Measurements from ENCODE around the gene FAM3D.

The FAM3D gene

DNA sequence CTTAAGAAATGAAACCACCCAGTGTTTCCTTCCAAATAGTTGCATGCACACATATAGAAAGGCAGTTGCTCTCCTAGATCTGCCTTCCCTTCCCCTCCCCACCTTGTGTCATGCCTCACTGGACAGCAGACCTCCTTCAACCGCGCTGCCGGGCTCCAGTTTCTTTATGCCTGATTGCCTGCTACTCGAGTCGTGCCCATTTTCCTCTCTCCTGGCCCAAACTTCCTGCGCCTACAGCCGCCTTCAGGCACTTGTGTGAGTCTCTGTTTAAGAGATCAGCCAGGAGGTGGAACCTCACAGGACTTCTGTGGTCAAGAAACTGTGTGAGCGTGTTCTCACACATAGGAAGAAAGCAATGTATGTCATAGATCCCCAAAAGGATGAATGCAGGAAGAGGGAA lies 80.6 kb downstream of the FAM3D start:
- no peak for DNase-seq

DNA sequence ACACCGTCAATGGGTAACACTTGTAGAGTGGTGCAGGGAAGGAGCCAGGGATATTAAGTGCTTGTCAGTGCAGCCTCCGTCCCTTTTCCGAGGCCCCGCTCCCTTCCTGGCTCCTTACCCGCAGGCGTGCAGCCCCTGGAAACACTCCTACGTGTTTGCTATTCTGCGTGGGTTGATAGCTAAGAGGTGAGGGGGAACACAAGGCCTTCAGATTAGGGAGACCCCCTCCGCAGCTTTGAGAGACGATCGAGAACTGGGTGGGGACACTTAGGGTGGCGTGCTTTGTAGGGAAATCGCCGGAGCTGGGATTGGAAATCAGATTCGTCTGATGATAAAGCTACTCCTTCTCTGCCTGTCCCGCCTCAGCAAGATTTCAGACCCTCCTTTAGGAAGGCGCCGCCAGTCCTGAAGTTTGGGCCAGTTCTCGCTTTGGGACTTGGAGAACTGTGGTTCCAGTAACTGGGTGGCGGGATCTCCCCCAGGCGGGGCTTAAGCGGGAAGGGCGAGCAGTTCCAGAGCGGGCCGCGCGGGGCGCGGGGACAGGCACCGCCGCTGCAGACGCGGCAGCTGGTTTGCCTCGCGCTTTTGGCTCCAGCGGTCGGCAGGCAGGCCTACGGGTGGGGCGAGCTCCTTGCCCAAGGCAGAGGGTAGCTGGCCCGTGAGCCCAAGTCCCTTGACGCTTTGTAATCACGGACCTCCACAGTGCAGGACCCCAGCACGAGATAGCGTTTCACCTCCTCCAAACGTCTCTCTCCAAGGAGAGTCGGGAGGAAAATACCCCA lies 81.4 kb downstream of the FAM3D start:
- peak; percentile 83 for DNase-seq

DNA sequence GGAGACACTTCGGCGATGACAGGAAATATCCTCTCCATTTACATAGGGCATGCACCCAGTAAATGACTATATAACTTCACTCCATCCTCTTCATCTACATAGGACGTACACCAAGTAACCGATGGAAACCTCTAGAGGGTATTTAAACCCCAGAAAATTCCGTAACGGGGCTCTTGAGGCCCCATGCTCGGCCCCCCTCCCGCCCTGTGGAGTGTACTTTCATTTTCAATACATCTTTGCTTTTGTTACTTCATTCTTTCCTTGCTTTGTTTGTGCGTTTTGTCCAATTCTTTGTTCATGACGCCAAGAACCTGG lies 81.9 kb downstream of the FAM3D start:
- no peak for DNase-seq

All from activated CD8-positive, alpha-beta memory T cell treated with anti-CD3 and anti-CD28 coated beads, Interleukin-2, amount 50 U/mL, for 48 hours (primary cell).